NCI-H345 (cell line): ENCODE measurements around the gene MKI67.

Source experiments
- DNase-seq: peaks from one replicate; lab custom pipeline; 2025; lab: John Stamatoyannopoulos, UW

MKI67 gene

GRCh38 chr10:128065881-128066534, 60.2 kb downstream of the MKI67 start:
- no peak for DNase-seq

- no peak for DNase-seq
Observed at GRCh38 chr10:128064970-128065580, 61.1 kb downstream of the MKI67 start.

DNA sequence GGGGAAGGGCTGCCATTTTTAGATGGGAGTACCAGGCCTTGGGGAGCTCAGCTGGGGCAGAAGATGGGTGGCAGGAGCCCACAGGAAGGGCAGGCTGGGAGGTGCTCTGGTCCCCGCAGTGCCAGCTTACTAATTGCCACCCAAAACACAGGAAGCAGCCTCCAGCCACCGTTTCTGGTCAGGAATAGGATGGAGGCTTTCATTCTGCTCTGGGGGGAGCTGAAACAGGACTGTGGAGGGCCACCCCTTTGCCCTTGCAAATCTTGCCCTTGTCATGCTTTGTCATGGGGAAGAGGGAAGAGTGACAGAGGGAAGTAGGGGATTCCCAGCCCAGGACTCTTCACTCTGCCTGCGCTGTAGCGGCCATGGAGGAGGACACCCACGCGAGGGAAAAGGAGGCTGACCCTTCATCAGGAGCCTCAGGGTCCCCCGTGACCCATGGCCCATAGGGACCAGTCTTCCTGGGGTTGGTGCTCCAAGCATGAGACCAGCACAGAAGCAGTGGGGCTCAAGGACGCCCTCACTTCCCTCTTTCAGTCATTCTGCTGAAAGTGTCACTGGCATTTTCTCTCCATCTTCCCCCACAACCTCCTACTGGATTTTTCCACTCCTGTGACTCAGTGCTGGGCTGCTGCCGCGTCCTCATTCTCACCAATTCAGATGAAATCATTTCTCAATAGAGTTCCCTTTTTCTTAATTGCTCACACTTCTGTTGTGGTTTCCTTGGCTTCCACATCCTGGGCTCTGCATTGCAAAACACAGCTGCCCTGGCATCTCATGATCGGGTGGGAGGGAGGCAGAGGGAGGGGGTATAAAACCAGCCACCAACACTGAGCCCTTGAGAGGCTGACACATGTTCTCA, 61.9 kb downstream of the MKI67 start:
- DNase-seq: no peak

GRCh38 chr10:128063736-128064107, 62.5 kb downstream of the MKI67 start:
- DNase-seq: no peak

- no peak for DNase-seq
Observed at GRCh38 chr10:128062881-128063563, 63.2 kb downstream of the MKI67 start.

DNA sequence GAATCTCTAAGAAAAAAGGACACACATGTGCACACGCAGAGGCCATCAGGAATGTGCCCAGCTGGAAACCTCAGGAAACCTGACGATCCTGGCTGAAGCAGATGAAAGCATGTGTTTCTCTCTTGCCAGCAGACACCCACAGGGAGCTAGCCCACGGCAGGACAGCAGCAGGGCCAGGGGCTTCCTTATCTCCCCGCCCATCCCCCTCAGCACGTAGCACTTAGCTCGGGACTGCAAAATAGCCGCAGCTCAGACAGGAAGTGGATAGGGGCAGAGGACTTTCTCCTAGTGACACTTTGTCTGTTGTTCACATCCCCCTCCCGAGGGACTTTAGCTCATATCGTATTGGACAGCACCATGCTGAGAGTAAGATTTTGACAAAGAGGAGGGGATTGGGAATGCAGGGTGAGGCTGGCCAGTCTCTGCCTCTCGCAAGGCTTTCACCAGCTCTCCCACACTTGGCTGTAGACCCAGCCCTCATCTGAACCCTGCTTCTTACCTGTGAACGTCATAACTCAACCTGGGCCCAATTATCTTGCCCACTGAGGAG, 63.8 kb downstream of the MKI67 start:
- DNase-seq: no peak

DNA sequence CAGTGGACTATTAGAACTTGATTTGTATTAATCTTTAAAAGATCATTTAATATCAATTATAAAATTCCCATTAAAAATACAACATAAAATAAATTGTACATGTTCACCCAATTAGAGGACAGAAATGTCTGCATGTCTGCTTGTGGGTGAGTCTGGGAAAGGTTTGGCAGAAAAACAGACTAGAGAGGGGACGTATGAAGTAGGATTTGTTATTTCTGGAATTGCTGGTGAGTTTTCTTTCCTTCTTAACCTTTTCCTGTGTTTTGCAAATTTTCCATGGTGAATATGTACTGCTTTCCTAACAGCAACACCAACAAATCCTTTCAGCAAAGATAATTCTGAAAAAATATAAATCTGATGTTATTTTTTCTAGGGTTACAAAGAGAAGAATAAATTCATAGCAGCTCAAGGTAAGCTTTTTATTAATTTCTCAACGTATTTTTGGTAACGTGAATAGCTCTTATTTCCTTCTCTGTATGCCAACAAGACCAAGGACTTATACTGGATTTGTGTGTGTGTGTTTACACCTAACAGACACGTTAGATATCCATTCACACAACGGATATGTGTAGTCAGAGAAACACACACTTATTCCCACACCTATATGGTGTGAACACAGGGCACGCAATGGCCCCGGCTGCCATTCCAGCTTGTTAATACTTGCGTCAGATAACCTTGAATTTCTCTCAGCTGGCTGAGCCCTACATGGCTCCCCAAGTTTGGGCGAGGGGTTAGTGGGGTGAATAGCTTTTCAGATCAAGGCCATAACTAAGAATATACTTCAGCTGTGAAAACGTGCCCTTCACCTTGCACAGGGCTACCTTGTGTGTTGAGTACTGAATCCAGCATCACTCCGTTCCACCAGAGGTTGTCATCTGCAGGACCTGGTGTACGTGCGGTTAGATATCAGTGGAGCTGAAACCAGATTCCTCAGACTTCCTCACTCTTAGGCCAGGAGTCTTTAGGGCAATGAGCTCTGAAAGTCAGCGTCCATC, 64.6 kb downstream of the MKI67 start:
- DNase-seq: no peak

- DNase-seq: no peak
Observed at GRCh38 chr10:128060341-128061250, 65.6 kb downstream of the MKI67 start.

DNA sequence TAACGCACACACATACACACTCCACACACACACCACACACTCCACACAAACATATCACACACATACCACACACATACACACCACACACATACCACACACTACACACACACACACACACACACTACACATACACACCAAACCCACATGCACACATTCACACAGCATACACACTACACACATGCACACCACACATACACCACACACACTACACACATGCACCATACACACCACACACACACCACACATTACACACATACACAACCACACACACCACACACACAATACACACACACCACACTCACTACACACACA, 66.3 kb downstream of the MKI67 start:
- DNase-seq: no peak

DNA sequence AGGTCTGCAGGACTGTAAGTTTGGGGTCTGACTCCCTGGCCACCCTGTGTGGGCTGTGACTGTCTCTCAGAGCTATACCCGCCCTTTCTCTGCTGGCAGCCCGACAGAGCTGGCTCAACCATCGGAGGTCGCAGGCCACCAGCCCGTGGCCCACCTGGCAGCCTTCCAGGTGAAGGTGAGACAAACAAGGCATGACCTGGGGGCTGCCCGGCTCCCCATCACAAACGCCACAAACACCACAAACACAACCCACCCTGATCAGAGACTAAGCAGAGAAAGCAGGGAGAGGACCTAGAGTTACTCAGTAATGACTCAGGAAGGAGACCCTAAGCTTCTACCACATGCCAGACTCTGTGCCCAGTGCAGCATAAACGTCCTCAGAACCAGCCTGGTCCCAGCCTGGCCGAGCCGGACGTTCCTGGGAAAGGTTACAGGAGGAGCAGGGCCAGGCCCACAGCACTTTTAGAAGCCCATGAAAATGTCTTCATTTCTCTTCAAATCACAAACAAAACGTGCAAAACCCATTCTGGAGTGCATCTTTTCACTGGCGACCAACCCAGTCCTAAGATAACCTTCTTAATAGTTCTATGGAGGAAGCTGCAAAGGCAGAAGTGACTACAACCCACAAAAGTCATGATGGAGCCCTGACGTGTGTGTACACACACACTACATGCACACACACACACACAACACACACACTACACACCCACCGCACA, 66.8 kb downstream of the MKI67 start:
- DNase-seq: no peak

DNA sequence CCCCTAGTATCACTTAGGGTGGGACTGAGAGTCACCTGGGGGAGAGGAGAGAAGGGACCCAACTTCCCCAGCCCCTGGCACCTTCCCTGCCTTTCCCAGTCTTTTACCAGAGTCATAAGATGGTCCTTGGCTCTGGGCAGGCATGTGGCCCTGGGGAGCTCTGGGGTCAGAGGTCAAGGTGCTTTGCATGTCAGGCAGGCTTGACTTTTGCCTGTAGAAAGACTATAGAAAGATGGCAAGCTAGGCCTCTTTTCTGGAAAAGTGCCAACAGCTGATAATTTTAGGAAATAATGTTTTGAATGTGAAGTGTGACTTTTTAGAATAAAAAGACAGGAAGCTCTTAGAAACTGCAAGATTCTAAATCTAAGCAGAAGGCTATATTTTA, 67.5 kb downstream of the MKI67 start:
- no peak for DNase-seq

DNA sequence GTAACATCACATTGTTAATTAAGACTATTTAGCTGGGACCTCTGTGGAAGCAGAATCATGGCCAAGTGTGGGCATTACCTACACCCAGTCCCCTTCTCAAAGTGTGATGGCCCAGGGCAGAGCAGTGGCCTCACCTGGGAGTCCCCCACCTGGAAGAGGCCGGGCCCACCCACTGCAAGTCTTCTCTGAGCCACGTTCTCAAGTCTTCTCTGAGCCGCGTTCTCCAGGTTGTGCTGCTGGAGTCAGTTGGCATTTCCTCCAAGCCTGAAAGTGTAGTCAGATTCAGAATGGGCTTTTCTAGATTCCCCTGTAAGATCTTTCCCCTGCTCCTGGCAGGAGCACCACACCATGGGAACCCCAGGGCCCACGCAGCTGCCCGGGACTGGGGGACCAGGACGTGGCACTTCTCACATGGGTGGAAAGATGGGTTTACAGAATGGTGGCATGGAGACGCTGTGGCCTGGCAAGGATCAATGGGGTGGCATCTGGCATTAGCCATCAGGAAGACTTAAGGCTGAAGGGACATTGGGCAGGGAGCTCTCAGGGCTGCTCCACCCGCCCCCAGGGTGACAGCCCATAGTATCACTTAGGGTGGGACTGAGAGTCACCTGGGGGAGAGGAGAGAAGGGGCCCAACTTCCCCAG, 68.0 kb downstream of the MKI67 start:
- no peak for DNase-seq

- DNase-seq: no peak
Observed at GRCh38 chr10:128056303-128057050, 69.7 kb downstream of the MKI67 start.

DNA sequence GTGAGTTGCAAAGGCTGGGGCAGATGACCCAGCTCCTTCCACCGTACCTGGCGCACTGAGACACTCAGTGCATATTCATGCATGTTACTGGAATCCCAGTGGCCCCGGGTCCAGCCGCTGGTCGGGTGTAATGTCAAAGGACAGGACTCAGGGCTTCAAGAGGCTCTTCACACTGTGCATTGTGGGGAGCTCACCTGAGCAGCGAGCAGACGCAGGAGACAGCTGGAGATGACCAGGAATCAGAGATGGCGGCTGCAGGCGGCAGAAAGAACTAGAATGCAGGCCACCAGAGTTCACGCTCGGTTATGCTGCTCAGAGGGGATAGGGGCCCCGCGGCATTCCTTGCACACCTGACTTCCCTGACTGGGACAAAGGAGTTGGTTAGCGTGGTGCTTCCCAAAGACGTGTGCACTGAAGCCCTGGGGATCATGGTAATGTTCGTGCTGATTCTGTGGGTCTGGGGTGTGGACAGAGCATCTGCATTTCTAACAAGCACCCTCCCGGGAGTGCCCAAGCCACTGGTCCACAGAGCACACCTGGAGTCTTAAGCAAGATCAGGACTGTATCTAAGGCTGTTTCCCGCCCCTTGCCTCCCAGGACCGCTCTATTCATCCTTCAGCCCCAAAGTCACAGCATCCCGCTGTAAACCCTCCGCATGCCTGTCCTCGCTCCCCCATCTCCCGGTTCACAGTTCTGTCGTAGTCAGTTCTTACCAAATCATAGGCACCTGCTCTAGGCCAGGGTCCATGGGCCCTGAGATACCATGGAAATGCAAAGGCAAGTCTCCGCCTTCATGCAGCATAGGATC, 71.0 kb downstream of the MKI67 start:
- no peak for DNase-seq

GRCh38 chr10:128054163-128054970, 71.9 kb downstream of the MKI67 start:
- DNase-seq: no peak

DNA sequence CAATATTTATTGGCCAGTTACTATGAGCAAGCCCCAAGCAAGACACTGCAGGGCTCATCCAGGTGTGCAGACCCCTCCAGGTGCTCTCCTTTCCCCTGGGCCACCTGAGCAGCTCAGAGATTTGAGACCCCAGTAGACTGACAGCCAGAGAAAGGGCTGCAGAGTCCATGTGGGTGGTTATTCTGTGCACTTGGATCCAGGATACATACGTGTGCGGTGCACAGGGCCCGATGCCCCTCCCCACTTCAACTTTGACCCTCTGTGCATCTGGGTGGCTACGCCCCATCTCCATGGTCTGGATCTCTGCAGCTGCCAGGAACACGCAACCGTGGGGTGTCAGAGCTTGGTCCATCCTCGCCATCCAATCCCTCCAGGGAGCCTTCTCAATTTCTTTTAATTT, 72.9 kb downstream of the MKI67 start:
- DNase-seq: no peak

DNA sequence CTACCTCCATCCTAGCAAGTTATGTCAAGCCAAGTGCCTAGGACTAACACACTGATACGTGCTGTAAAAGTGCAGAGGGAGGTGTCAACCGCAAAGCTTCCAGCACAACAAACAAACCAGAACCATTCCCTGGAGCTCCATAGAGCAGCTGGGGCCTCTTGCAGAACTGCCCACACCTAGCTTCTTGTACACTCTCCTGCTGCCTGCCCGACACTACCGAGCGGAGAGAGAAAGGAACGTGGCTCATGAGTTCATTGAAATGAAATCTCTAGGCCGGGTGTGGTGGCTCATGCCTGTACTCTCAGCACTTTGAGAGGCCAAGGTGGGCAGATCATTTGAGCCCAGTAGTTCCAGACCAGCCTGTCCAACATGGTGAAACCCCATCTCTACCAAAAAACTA, 73.5 kb downstream of the MKI67 start:
- DNase-seq: no peak
